Ishikawa (cell line): ENCODE data around the gene MLANA.

Experiments
- MAX ChIP-seq: IDR thresholded peaks from 2 replicates; pipeline ENCODE4 v1.6.1; 2012
- USF1 ChIP-seq: IDR thresholded peaks from 2 replicates; pipeline ENCODE4 v1.6.1; 2012

- TF ChIP-seq USF1 (no peak), MAX (no peak)
Observed at GRCh38 chr9:5873439-5873838, 17.2 kb upstream of the MLANA start.
